SK-N-SH (cell line): ENCODE results near the gene MATR3. TPM values are rescaled to one million over a fixed set of nuclear protein-coding genes. Genes with fewer than 3 reads are reported as not detected.
A peak's percentile ranks its signal among the peaks of the same experiment; 100 is the strongest.
"Not testable (repeated sequence)": the region's sequence is repeated elsewhere in the genome, so short reads cannot be mapped to it uniquely, and the experiment has no call there.

Source experiments
- CTCF ChIA-PET: fragments of 300-600, 350-600 bp; formaldehyde crosslinking; extraction: SDS; loops from one replicate; lab custom pipeline; 2021; lab: Yijun Ruan, JAX
- POLR2A ChIA-PET: fragments of 350-600 bp; sonication (Branson Sonifier 250); formaldehyde crosslinking; extraction: SDS; loops from one replicate; lab custom pipeline; 2020; ENCODE audit warnings: antibody characterized with exemption, inconsistent platforms; lab: Yijun Ruan, JAX
- DNase-seq: peaks from one replicate; pipeline ENCODE4 v3.0.0; 2012
- H2AFZ ChIP-seq: fragments of 200-600 bp; sonication (generic); 2 replicates; pipeline ENCODE4 v1.8.1; 2016; ENCODE audit warnings: antibody characterized with exemption, mild to moderate bottlenecking, low read depth
- H3F3A ChIP-seq: fragments of 200-600 bp; sonication (generic); replicated peaks from 2 replicates; pipeline ENCODE3; 2016; ENCODE audit warnings: antibody characterized with exemption, mild to moderate bottlenecking; ENCODE audit not compliant: insufficient read depth
- H3K27ac ChIP-seq, 2 experiments: fragments of 200-500 bp in 1 of 2; fragments of 200-600 bp in 1 of 2; sonication (Bioruptor generic) in 1 of 2; sonication (generic), shearing (Covaris generic) in 1 of 2; 2 replicates each; pipeline versions ENCODE4 v1.5.1 to v1.6.1; 2014 to 2016; ENCODE audit warnings: low read depth in 2 of 2, inconsistent platforms in 1 of 2, low read length in 1 of 2, mild to moderate bottlenecking in 1 of 2, mixed read lengths in 1 of 2
- H3K27me3 ChIP-seq: fragments of 200-600 bp; sonication (generic), shearing (Covaris generic); 2 replicates; pipeline ENCODE4 v1.6.1; 2016; ENCODE audit warnings: mixed run types; ENCODE audit not compliant: insufficient read depth
- H3K36me3 ChIP-seq, 2 experiments: fragments of 200-500 bp in 1 of 2; fragments of 200-600 bp in 1 of 2; sonication (Bioruptor generic) in 1 of 2; sonication (generic) in 1 of 2; replicated peaks in 1 of 2; 2 replicates each; pipeline versions ENCODE3 to v1.5.1; 2014 to 2016; ENCODE audit warnings: low read length in 1 of 2, mild to moderate bottlenecking in 1 of 2; ENCODE audit not compliant: insufficient read depth in 2 of 2, control insufficient read depth in 1 of 2
- H3K4me1 ChIP-seq, 2 experiments: fragments of 200-500 bp in 1 of 2; fragments of 200-600 bp in 1 of 2; sonication (Bioruptor generic) in 1 of 2; sonication (generic), shearing (Covaris generic) in 1 of 2; 2 replicates each; pipeline versions ENCODE4 v1.5.1 to v1.6.1; 2014 to 2016; ENCODE audit warnings: low read depth in 1 of 2, low read length in 1 of 2, mixed run types in 1 of 2; ENCODE audit not compliant: insufficient read depth in 2 of 2, control insufficient read depth in 1 of 2
- H3K4me2 ChIP-seq: fragments of 200-600 bp; sonication (generic), shearing (Covaris generic); 2 replicates; pipeline ENCODE4 v1.6.1; 2017; ENCODE audit warnings: mixed run types
- H3K4me3 ChIP-seq, 2 experiments: fragments of 200-500 bp in 1 of 2; fragments of 200-600 bp in 1 of 2; sonication (Bioruptor generic) in 1 of 2; sonication (generic), shearing (Covaris generic) in 1 of 2; 2 replicates each; pipeline versions ENCODE4 v1.5.1 to v1.8.1; 2014 to 2016; ENCODE audit warnings: low read depth in 2 of 2, inconsistent platforms in 1 of 2, low read length in 1 of 2, mild to moderate bottlenecking in 1 of 2, mixed read lengths in 1 of 2, moderate library complexity in 1 of 2
- H3K79me2 ChIP-seq: fragments of 200-600 bp; sonication (generic); 2 replicates; pipeline ENCODE4 v1.8.1; 2017; ENCODE audit warnings: mild to moderate bottlenecking; ENCODE audit not compliant: insufficient read depth
- H3K9ac ChIP-seq: fragments of 200-600 bp; sonication (generic); 2 replicates; pipeline ENCODE4 v1.6.1; 2017; ENCODE audit warnings: mixed run types
- H3K9me2 ChIP-seq: fragments of 200-600 bp; sonication (generic); 2 replicates; pipeline ENCODE4 v1.6.1; 2017; ENCODE audit warnings: mixed run types
- H3K9me3 ChIP-seq: fragments of 200-600 bp; sonication (generic); 2 replicates; pipeline ENCODE4 v1.6.1; 2017; ENCODE audit warnings: mixed run types, mild to moderate bottlenecking, moderate library complexity
- H4K20me1 ChIP-seq: fragments of 200-600 bp; sonication (generic); 2 replicates; pipeline ENCODE4 v1.6.1; 2017; ENCODE audit warnings: mild to moderate bottlenecking, mixed run types; ENCODE audit not compliant: insufficient read depth
- FOSL2 ChIP-seq: IDR thresholded peaks from 2 replicates; pipeline ENCODE4 v1.4.0; 2012; ENCODE audit warnings: low read depth, mild to moderate bottlenecking, moderate library complexity, borderline replicate concordance
- RCOR1 ChIP-seq: fragments of 150-350 bp; IDR thresholded peaks from 2 replicates; pipeline ENCODE4 v1.6.1; 2017; ENCODE audit warnings: antibody characterized with exemption, low read length
- REST ChIP-seq: IDR thresholded peaks from 2 replicates; pipeline ENCODE4 v1.6.1; 2012; ENCODE audit warnings: mild to moderate bottlenecking, low read depth, low read length, moderate library complexity
- RXRA ChIP-seq: IDR thresholded peaks from 2 replicates; pipeline ENCODE4 v1.4.0; 2012; ENCODE audit warnings: low read depth, mild to moderate bottlenecking, borderline replicate concordance
- TAF1 ChIP-seq: IDR thresholded peaks from 2 replicates; pipeline ENCODE4 v1.6.1; 2012; ENCODE audit warnings: low read depth, mild to moderate bottlenecking, low read length, moderate library complexity, borderline replicate concordance
- WGBS: methylation state at CpG from one replicate; pipeline ENCODE4 v1.1.6; 2017; ENCODE audit warnings: low lambda C conversion rate; 5-methylcytosine and 5-hydroxymethylcytosine counted together
- polyA plus RNA-seq, 3 experiments: library from polyadenylated mRNA; depleted of rRNA; stranded (reverse); fragments of >200 nt; gene quantifications; 2 replicates each; pipeline ENCODE4 v1.2.3, GENCODE V29; 2012
- TF ChIP-seq, protein P1 (sequence below): fragments of 150-350 bp; IDR thresholded peaks from 2 replicates; pipeline ENCODE4 v1.6.1; 2016; ENCODE audit warnings: mild to moderate bottlenecking, low read depth, low read length

The MATR3 gene
- polyA plus RNA-seq, 1 of the 3 experiments (the other 2 are of a cell fraction), result 40.4 TPM

DNA sequence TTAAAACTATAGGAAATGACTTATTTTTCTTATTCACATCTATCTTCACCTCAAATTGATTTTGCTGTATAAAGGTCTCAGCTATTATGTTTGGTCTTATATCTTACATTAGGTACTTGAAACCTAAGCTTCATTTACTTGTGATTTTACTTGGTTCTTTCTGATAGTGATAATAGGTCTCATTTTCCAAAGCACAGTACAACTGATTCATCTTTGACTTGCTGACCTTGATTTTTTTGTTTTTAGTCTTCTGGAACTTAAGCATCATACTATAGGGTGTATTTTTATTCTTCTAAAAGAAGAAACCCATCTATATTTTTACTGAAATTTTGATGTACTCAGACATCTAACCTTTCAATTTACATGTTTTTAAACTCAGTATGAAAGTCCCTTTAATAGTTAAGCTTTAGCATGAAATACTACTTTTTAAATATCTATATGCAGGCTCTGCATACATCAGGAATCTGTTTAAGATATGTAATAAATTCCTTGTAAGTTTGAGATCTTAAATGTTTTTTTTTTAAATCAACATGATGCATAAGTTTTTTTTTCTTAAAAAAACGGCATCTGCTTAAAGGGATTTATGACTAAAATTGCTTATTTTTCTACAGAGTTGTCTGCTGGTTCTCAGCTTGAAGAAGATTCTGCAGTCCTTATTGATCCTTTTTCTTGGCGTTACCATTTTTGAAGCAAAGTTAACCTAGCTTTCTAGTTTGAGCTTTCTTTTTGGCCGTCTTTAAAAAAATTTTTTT lies 13.3 kb downstream of the MATR3 start (continued):
- no peak for TF ChIP-seq REST

- CTCF ChIA-PET, result no interaction called here
These were observed 15.3 kb downstream of the MATR3 start for GRCh38 chr5:139308797-139309196.

DNA sequence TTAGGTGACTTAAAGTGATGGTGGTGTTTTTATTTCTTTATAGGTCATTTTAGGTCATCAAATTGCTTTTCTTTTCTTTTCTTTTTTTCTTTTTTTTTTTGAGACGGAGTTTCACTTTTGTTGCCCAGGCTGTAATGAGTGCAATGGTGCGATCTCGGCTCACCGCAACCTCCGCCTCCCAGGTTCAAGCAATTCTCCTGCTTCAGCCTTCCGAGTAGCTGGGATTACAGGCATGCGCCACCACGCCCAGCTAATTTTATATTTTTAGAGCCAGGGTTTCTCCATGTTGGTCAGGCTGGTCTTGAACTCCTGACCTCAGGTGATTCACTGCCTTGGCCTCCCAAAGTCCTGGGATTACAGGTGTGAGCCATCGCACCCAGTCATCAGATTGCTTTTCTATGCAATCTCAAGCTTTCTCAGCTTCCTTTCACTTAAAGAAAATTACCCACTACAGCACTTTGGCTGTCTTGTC lies 17.2 kb downstream of the MATR3 start:
- H3K36me3 ChIP-seq, result peaks cover 27 to 51% of the 10 kb centered on the region in 2 experiments

More at GRCh38 chr5:139308797-139309196, 15.3 kb downstream of the MATR3 start:
- Histone ChIP-seq H3K36me3 (peaks cover 11 to 37% of the 10 kb centered on the region in 2 experiments), H3K27ac (no peak overlapping the region), H3K27me3 (no peaks in the 10 kb centered on the region), H3K4me2 (no peak overlapping the region), H3K79me2 (peaks cover 100% of the 10 kb centered on the region), H3K4me3 (no peak overlapping the region), H3K4me1 (peaks cover 6 to 24% of the 10 kb centered on the region in 2 experiments; a peak in 3 of 4 replicates), H4K20me1 (peaks cover 100% of the 10 kb centered on the region), H2AFZ (no peak overlapping the region), H3K9me2 (no peaks in the 10 kb centered on the region), H3F3A (peaks cover 36% of the 10 kb centered on the region), H3K9ac (no peak overlapping the region), H3K9me3 (no peaks in the 10 kb centered on the region)
- POLR2A ChIA-PET, result no interaction called here
- TF ChIP-seq TAF1, result no peak
- TF ChIP-seq, protein P1, sequence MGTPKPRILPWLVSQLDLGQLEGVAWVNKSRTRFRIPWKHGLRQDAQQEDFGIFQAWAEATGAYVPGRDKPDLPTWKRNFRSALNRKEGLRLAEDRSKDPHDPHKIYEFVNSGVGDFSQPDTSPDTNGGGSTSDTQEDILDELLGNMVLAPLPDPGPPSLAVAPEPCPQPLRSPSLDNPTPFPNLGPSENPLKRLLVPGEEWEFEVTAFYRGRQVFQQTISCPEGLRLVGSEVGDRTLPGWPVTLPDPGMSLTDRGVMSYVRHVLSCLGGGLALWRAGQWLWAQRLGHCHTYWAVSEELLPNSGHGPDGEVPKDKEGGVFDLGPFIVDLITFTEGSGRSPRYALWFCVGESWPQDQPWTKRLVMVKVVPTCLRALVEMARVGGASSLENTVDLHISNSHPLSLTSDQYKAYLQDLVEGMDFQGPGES, result no peak
- TF ChIP-seq RCOR1, result no peak
- TF ChIP-seq FOSL2, result no peak
- no peak for DNase-seq

More for the DNA sequence above, 17.2 kb downstream of the MATR3 start:
- H3K9me2 ChIP-seq, H2AFZ ChIP-seq, CTCF ChIA-PET, DNase-seq, H3K9me3 ChIP-seq, POLR2A ChIA-PET, H3K9ac ChIP-seq, H3K27me3 ChIP-seq, H3K4me3 ChIP-seq: not testable (repeated sequence)
- Histone ChIP-seq H3K27ac (peak overlapping the region in 1 of 2 experiments; percentile 3; a peak in 1 of 4 replicates), H3K4me1 (peaks cover 6 to 22% of the 10 kb centered on the region in 2 experiments; a peak in 3 of 4 replicates), H4K20me1 (peaks cover 100% of the 10 kb centered on the region), H3K79me2 (peaks cover 100% of the 10 kb centered on the region), H3K4me2 (peak overlapping the region; percentile 12; the same call in 1 of the 2 replicates), H3F3A (peaks cover 31% of the 10 kb centered on the region)
- TF ChIP-seq RXRA, result 0 out of 2 replicates have a peak, but pooled peaks have one; percentile 42
- 93% methylated on average over 9 of the region's 9 CpGs for WGBS
